GM08714 (cell line): ENCODE results near the gene TP53BP1.

Experiments
- H3K4me3 ChIP-seq: fragments of 200-500 bp; sonication (Bioruptor generic); 2 replicates; pipeline ENCODE4 v1.5.1; 2014; ENCODE audit warnings: mild to moderate bottlenecking, low read length, inconsistent platforms
- ZNF274 ChIP-seq: IDR thresholded peaks from 2 replicates; pipeline ENCODE4 v1.6.1; 2012; ENCODE audit warnings: mild to moderate bottlenecking, low read depth, low read length

Gene TP53BP1

DNA sequence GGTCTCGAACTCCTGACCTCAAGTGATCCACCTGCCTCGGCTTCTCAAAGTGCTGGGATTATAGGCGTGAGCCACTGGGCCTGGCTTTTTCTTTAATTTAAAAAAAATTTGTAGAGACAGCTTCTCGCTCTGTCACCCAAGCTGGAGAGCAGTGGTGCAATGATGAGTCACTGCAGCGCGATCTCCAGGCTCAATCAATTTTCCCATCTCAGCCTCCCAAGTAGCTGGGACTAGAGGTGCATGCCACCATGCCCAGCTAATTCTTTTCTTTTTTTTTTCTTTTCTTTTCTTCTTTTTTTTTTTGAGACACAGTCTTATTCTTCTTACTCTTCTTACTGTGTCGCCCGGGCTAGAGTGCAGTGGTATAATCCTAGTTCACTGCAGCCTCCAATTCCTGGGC, 102.2 kb downstream of the TP53BP1 start:
- no peak overlapping the region for H3K4me3 ChIP-seq
- no peak for TF ChIP-seq ZNF274

DNA sequence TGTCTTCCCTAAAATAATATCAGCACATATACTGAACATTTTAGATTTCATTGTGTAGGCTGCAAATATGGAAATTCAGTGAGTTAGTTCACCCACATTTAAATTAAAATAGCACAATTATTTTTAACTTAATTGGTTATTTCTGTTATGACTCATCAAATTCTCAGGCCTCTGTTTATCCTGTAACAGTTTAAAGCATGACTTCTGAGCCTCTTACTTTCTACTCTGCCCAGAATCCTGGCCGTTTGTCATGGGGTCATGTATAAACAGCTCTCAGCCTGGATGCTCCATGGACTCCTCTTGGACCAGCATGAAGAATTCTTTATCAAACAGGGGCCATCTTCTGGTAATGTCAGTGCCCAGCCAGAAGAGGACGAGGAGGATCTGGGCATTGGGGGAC, 109.9 kb downstream of the TP53BP1 start:
- TF ChIP-seq ZNF274 = no peak
- H3K4me3 ChIP-seq = no peak overlapping the region

DNA sequence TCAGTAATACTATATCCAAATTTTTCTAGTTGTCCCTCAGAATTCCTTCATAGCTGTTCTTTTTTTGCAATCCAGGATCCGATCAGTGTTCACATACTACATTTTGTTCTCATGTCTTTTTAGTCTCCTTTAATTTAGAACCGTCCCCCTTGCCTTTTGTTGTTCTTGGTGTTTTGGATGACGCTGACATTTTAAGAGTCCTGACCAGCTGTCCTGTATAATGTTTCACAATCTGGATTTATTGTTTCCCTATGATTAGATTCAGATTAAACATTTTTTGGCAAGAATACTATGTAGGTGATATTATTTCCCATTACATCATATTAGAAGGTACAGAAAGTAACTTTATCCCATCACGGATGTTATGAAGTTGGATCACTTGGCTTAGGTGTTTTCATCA, 110.6 kb downstream of the TP53BP1 start:
- H3K4me3 ChIP-seq = no peak overlapping the region
- TF ChIP-seq ZNF274 = no peak

DNA sequence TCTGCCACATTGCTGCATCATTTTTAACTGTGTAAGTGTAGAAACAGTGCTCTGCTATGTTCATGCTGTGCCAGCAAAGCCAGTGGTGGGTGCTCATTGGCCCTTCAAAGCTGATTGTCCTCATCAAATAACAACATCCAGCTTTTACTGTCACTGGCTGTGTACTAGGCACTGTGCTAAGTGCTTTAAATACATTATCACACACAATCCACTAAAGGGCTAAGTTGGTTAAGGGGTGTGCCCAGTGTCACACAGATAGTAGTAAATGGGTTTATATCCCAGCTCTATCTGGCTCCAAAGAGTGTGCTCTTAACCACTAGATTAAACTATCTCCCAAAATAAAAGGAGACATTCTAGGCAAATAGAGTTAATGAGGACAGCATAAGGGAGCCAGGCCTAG, 114.4 kb downstream of the TP53BP1 start:
- TF ChIP-seq ZNF274 = no peak
- H3K4me3 ChIP-seq = no peak overlapping the region

DNA sequence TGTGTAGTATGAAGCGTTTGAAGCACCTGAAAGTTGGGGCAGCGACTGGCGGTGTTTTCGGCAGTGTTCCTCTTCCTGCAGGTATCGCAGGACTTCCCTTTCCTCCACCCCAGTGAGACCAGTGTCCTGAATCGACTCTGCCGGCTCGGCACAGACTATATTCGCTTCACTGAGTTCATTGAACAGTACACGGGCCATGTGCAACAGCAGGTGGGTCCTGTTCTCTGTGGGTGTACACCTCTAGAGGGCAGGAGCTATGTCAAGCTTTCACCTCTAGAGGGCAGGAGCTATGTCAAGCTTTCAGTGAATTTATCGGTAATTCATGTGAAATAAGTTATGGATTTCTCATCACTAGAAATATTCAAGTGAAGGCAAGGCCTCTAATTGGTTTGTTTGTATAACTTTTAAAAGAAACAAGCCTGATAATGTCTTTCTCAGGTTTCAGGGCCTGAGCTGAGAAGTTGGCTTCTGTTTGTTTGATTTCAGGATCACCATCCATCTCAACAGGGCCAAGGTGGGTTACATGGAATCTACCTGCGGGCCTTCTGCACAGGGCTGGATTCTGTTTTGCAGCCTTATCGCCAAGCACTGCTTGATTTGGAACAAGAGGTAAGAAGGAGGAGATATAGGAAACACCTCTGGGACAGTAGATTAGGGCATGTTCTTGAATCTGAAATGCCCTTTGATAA, 116.8 kb downstream of the TP53BP1 start:
- TF ChIP-seq ZNF274 = no peak
- H3K4me3 ChIP-seq = no peak overlapping the region

DNA sequence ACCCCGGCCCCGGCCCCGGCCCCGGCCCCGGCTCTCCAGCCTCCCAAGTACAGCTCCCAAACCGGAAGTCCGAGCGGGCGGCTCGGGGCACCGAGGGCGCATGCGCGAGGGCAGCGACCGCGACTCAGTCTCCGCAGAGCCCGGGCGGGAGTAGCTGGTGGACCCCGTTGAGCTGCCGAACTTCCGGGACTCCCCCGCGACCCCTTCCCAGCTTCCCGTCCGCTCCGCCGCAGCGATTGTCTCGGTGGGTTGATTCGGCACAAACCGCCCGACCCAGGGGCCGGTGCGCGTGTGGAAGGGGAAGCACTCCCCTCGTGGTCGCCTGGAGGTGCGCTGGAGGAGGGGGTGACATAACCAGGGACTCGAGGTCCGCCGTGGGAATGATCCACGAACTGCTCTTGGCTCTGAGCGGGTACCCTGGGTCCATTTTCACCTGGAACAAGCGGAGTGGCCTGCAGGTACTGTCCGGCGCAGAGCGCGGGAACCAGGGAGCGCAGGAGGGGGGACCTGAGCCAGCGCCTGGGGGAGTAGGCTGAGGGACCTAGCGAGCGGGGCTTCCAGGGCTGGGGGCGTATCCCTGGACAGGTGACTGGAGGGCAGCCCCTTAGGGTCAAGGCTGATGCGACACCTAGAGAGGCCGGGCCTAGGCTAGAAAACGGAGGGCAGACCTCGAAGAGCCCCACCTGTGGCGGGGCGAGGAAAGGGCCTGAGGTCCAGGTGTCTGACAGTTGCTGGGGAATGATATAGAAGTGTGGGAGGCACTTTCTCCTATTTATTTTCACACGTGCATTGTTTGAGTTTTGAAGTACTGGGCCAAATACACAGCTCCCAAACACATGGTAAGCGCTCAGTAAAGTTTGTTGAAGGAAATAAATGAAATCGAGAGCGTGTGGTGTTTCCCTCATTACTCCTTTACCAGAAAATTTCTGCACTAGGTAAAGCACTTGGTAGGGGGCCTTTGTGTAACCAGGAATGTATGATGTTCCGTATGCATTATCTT, 121.7 kb downstream of the TP53BP1 start, which contains the start of the genes TUBGCP4 and ZSCAN29:
TSS of gene TUBGCP4 (plus strand) at position 127 of the 1,000 bp plus-strand sequence. CDS start at position 381, 254 bp downstream.
TSS of gene ZSCAN29 (minus strand) at position 69 of the 1,000 bp plus-strand sequence. CDS start 1,130 bp downstream, outside the sequence.
- no peak for TF ChIP-seq ZNF274
- H3K4me3 ChIP-seq = peak within 1 kb of the TSS; percentile 67

DNA sequence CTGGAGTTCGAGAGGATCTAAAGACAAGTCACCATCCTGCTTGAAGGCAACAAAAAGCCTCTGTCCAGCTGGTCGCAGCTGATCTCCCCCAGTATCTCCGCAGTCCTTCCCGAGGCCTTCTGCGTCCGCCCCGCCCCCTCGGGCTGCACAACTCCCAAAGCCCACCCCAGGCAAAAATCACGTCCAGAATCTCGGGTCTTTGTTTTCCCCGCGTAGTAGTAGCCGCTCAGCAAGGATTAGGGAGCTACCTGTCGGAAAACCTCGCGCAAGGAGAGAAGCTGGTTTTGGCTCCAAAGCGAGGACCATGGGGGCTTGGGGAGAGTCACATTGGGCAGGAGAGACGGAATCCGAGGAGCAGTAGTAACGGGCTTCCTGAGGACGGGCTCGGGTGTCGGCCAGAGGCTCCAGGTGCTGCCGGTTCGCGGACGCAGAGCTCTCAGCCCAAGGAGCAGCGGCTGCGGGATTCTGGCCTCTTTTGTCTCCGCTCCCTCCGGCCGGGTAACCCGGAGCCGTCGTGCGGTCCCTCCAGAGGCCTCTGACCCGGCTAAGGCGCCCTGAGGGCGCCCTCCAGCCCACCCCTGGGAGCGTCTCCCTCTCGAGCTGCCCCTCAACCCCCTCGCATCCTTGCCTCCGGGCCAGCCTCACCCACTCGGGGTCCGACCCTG, 122.5 kb downstream of the TP53BP1 start:
- no peak for TF ChIP-seq ZNF274

DNA sequence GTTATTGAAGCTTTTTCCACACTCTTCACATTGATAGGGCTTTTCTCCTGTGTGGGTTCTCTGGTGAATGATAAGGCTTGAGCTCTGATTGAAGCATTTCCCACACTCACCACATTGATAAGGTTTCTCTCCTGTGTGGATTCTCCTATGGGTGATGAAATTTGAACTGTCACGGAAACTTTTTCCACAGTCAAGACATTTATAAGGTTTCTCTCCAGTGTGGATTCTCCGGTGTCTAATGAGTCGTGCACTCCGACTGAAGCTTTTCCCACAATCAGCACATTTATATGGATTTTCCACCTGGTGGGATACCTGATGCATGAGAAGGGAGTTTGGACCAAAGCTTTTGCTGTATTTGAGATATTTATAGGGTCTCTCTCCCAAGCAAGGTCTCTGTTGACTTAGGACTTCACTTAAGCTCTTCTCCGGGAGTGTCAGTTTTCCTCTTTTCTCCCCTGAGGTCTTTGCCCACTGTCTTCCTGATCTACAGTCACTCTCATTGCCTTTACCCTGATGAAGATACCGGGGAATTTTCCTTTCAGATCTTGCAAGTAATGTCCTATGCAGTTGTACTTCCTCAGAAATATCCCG, 131.5 kb downstream of the TP53BP1 start:
- no peak overlapping the region for H3K4me3 ChIP-seq
- no peak for TF ChIP-seq ZNF274

More for the DNA sequence above, 122.5 kb downstream of the TP53BP1 start:
- H3K4me3 ChIP-seq = peak overlapping the region; percentile 67

DNA sequence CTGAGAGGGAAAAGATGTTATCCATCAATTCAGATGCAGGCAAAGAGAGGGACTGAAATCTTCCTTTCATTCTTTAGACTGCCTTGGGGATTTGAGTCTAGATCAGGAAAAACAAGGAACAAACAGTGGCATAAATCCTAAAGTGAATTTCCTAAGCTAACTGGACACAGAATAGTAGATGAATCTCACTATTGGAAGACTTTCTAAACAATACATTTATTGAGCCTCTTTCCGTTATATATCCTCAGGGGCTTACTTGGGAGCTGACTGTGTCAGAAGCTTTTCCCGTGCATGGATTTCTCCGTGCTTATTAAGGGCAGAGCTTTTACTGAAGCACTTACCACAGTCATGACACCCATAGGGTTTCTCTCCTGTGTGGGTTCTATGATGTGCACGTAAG, 132.1 kb downstream of the TP53BP1 start:
- H3K4me3 ChIP-seq = no peak overlapping the region
- TF ChIP-seq ZNF274 = no peak
